Muscle of arm (tissue), 12 donors: ENCODE data around the gene NUCKS1. TPM values are rescaled to one million over a fixed set of nuclear protein-coding genes. Genes with fewer than 3 reads are reported as not detected.

Experiments used
- DNase-seq: peaks from one replicate; pipeline ENCODE4 v3.0.0-alpha.2; 2013
- polyA plus RNA-seq, 12 donors: library from polyadenylated mRNA; unstranded; fragments of 120-200 nt; gene quantifications; one replicate each; pipeline ENCODE4 v1.2.1, GENCODE V29; 2013; ENCODE audit not compliant: insufficient read length in 12 of 12

The NUCKS1 gene
- polyA plus RNA-seq, 12 donors, result 224 to 894 (median 248) TPM

GRCh38 chr1:205675247-205675646 is 74.7 kb downstream of the NUCKS1 start:
- DNase-seq, result no peak

- no peak for DNase-seq
Measured at GRCh38 chr1:205672970-205673369, 77.0 kb downstream of the NUCKS1 start.

- no peak for DNase-seq
Measured at GRCh38 chr1:205672395-205672889, 77.5 kb downstream of the NUCKS1 start.

- no peak for DNase-seq
Measured at GRCh38 chr1:205670611-205671430, 79.2 kb downstream of the NUCKS1 start.

GRCh38 chr1:205670150-205670446 is 79.9 kb downstream of the NUCKS1 start:
- DNase-seq, result no peak

GRCh38 chr1:205669341-205670149 is 80.4 kb downstream of the NUCKS1 start:
- DNase-seq, result no peak

- no peak for DNase-seq
Measured at GRCh38 chr1:205668951-205669340, 81.0 kb downstream of the NUCKS1 start.

GRCh38 chr1:205667909-205668643 is 81.9 kb downstream of the NUCKS1 start:
- no peak for DNase-seq

GRCh38 chr1:205666372-205667166 is 83.4 kb downstream of the NUCKS1 start:
- no peak for DNase-seq

- DNase-seq, result no peak
Measured at GRCh38 chr1:205665201-205666045, 84.6 kb downstream of the NUCKS1 start.

- no peak for DNase-seq
Measured at GRCh38 chr1:205664399-205665017, 85.5 kb downstream of the NUCKS1 start.

- no peak for DNase-seq
Measured at GRCh38 chr1:205663286-205663936, 86.6 kb downstream of the NUCKS1 start.

Other genes starting within 250 kb of the NUCKS1 start
- 10 to 100 TPM in 4 of 12 donors, 1 to 10 TPM in 7, not detected in 1; 5.2 to 14.5 (median 8.0) TPM for gene CDK18, start 245.5 kb downstream of the NUCKS1 start, polyA plus RNA-seq
- 10 to 100 TPM in 11 of 12 donors, not detected in 1; 13.3 to 25.8 (median 19.9) TPM for gene ELK4, start 118.2 kb downstream of the NUCKS1 start, polyA plus RNA-seq
- gene SLC45A3, start 69.7 kb downstream of the NUCKS1 start, polyA plus RNA-seq, result 1 to 10 TPM in 11 of 12 donors, not detected in 1; 1.9 to 9.8 (median 3.4) TPM
- gene RAB29, start 25.3 kb upstream of the NUCKS1 start, polyA plus RNA-seq, result 100 to 1,000 TPM in 1 of 12 donors, 10 to 100 TPM in 1, 1 to 10 TPM in 10; 3.1 to 130 (median 3.5) TPM
- 10 to 100 TPM in 11 of 12 donors, not detected in 1; 18.9 to 38.8 (median 30.8) TPM for gene SLC41A1, start 63.0 kb upstream of the NUCKS1 start, polyA plus RNA-seq
- under 1 TPM in 5 of 12 donors, not detected in 7; 0.11 to 0.88 (median 0.29) TPM for gene PM20D1, start 100.0 kb upstream of the NUCKS1 start, polyA plus RNA-seq
- under 1 TPM in 6 of 12 donors, not detected in 6; 0.05 to 0.27 (median 0.09) TPM for gene SLC26A9, start 193.3 kb upstream of the NUCKS1 start, polyA plus RNA-seq